Activated CD4-positive, alpha-beta T cell treated with anti-CD3 and anti-CD28 coated beads for 36 hours (primary cell): ENCODE measurements around the gene ATP9A. TPM values are rescaled to one million over a fixed set of nuclear protein-coding genes. Genes with fewer than 3 reads are reported as not detected.
"Not testable (repeated sequence)": the region's sequence is repeated elsewhere in the genome, so short reads cannot be mapped to it uniquely, and the experiment has no call there.

Experiments used
- ATAC-seq: fragments of 200-7000 bp; cut with Tn5 transposase; one replicate; pipeline ENCODE4 v1.10.0; 2021; ENCODE audit warnings: mild to moderate bottlenecking, moderate library complexity
- CTCF ChIA-PET: fragments of 350-600 bp; sonication (Branson Sonifier 250); formaldehyde crosslinking; loops from one replicate; lab custom pipeline; 2021; ENCODE audit warnings: antibody characterized with exemption; lab: Charles Lee
- POLR2A ChIA-PET: fragments of 350-600 bp; sonication (Branson Sonifier 250); formaldehyde crosslinking; loops from one replicate; lab custom pipeline; 2021; ENCODE audit warnings: antibody characterized with exemption, inconsistent platforms; lab: Charles Lee
- DNase-seq: peaks from one replicate; pipeline ENCODE4 v3.0.0-alpha.2; 2020
- H3K27ac Mint-ChIP-seq: one replicate; pipeline ENCODE4 v1.8.0; 2021; ENCODE audit warnings: mixed read lengths
- H3K27me3 Mint-ChIP-seq: one replicate; pipeline ENCODE4 v1.8.0; 2021; ENCODE audit warnings: mixed read lengths
- H3K36me3 Mint-ChIP-seq: one replicate; pipeline ENCODE4 v1.8.0; 2021; ENCODE audit warnings: low read depth, mixed read lengths
- H3K4me1 Mint-ChIP-seq: one replicate; pipeline ENCODE4 v1.8.0; 2021; ENCODE audit warnings: mixed read lengths
- H3K4me3 Mint-ChIP-seq: one replicate; pipeline ENCODE4 v1.8.0; 2021; ENCODE audit warnings: mild to moderate bottlenecking, moderate library complexity, mixed read lengths
- H3K9me3 Mint-ChIP-seq: one replicate; pipeline ENCODE4 v1.8.0; 2021; ENCODE audit warnings: low read depth, mixed read lengths
- intact Hi-C, 2 experiments: fragments of 100-400 bp; cut with DNase I in 1 of 2; cut with micrococcal nuclease in 1 of 2; formaldehyde crosslinking; loops; one replicate each; pipeline versions ENCODE4 v1.14.2 to v1.15.1; 2022 to 2024; cut with DNase I, micrococcal nuclease
- total RNA-seq, 2 experiments: library from RNA; stranded (reverse); gene quantifications; one replicate each; pipeline ENCODE4 v1.2.3, GENCODE V29; 2021

The ATP9A gene
- total RNA-seq, 2 experiments from 2014 or later = 2.2 to 2.7 TPM

- peaks cover 7% of the 10 kb centered on the region for H3K27me3 Mint-ChIP-seq
- CTCF ChIA-PET = interaction anchor here (0.6 to 0.7 kb wide), 3 partner anchors 75 to 843 kb away, joined by 3 to 4 read pairs (median 3); no protein-coding TSS in a partner anchor
- H3K9me3 Mint-ChIP-seq = no peaks in the 10 kb centered on the region
- no peak overlapping the region for H3K4me3 Mint-ChIP-seq
- peak; percentile 11 for ATAC-seq
- DNase-seq = peak; percentile 13
- no peak overlapping the region for H3K27ac Mint-ChIP-seq
- H3K36me3 Mint-ChIP-seq = no peaks in the 10 kb centered on the region
- H3K4me1 Mint-ChIP-seq = peaks cover 18% of the 10 kb centered on the region
- intact Hi-C loops = loop anchor here (1.0 to 2.0 kb wide), 3 partner anchors 30 to 130 kb away; no protein-coding TSS in a partner anchor
- POLR2A ChIA-PET = interaction anchor here (0.6 kb wide), 1 partner anchor 41 kb away, joined by 4 read pairs; no protein-coding TSS in a partner anchor
Measured at GRCh38 chr20:51660672-51661608, 107.2 kb downstream of the ATP9A start.

GRCh38 chr20:51659491-51660050, 108.6 kb downstream of the ATP9A start:
- DNase-seq (no peak), ATAC-seq (no peak)
- ChIA-PET CTCF (no interaction called here), POLR2A (no interaction called here)
- Mint-ChIP-seq H3K36me3 (no peaks in the 10 kb centered on the region), H3K27me3 (peaks cover 7% of the 10 kb centered on the region), H3K9me3 (no peaks in the 10 kb centered on the region), H3K4me1 (peaks cover 18% of the 10 kb centered on the region), H3K4me3 (no peak overlapping the region), H3K27ac (no peak overlapping the region)
- intact Hi-C loops = loop anchor here (2.0 kb wide), 2 partner anchors 29 to 61 kb away; no protein-coding TSS in a partner anchor

GRCh38 chr20:51656726-51657260, 111.4 kb downstream of the ATP9A start:
- H3K4me1 Mint-ChIP-seq = peaks cover 14% of the 10 kb centered on the region
- intact Hi-C loops = no loop called here
- H3K9me3 Mint-ChIP-seq = no peaks in the 10 kb centered on the region
- no peak for ATAC-seq
- peaks cover under 1% of the 10 kb centered on the region for H3K27me3 Mint-ChIP-seq
- no peak overlapping the region for H3K27ac Mint-ChIP-seq
- no peak for DNase-seq
- no peak overlapping the region for H3K4me3 Mint-ChIP-seq
- H3K36me3 Mint-ChIP-seq = no peaks in the 10 kb centered on the region
- ChIA-PET POLR2A (no interaction called here), CTCF (no interaction called here)

GRCh38 chr20:51656089-51656488, 112.1 kb downstream of the ATP9A start:
- H3K27me3 Mint-ChIP-seq, H3K36me3 Mint-ChIP-seq, DNase-seq, intact Hi-C loops, CTCF ChIA-PET, H3K4me1 Mint-ChIP-seq, H3K4me3 Mint-ChIP-seq, ATAC-seq, H3K9me3 Mint-ChIP-seq, H3K27ac Mint-ChIP-seq, POLR2A ChIA-PET: not testable (repeated sequence)

GRCh38 chr20:51654495-51654894, 113.7 kb downstream of the ATP9A start:
- no peak for DNase-seq
- no peaks in the 10 kb centered on the region for H3K4me1 Mint-ChIP-seq
- ChIA-PET POLR2A (no interaction called here), CTCF (interaction anchor here (0.5 to 1.3 kb wide), 3 partner anchors 13 to 249 kb away, joined by 3 read pairs; no protein-coding TSS in a partner anchor)
- H3K36me3 Mint-ChIP-seq = no peaks in the 10 kb centered on the region
- no peak for ATAC-seq
- intact Hi-C loops = no loop called here
- no peaks in the 10 kb centered on the region for H3K27me3 Mint-ChIP-seq
- no peak overlapping the region for H3K4me3 Mint-ChIP-seq
- no peak overlapping the region for H3K27ac Mint-ChIP-seq
- H3K9me3 Mint-ChIP-seq = no peaks in the 10 kb centered on the region

- DNase-seq = no peak
- ChIA-PET CTCF (interaction anchor here (0.7 to 1.3 kb wide), 2 partner anchors 12 to 153 kb away, joined by 3 read pairs; no protein-coding TSS in a partner anchor), POLR2A (no interaction called here)
- Mint-ChIP-seq H3K36me3 (no peaks in the 10 kb centered on the region), H3K9me3 (no peaks in the 10 kb centered on the region), H3K27ac (no peak overlapping the region), H3K27me3 (no peaks in the 10 kb centered on the region), H3K4me3 (no peak overlapping the region), H3K4me1 (no peaks in the 10 kb centered on the region)
- ATAC-seq = no peak
- intact Hi-C loops = no loop called here
Measured at GRCh38 chr20:51654060-51654459, 114.1 kb downstream of the ATP9A start.

GRCh38 chr20:51653226-51653625, 115.0 kb downstream of the ATP9A start:
- CTCF ChIA-PET = interaction anchor here (1.3 kb wide), 1 partner anchor 11 kb away, joined by 3 read pairs; no protein-coding TSS in a partner anchor
- Mint-ChIP-seq H3K36me3 (no peaks in the 10 kb centered on the region), H3K9me3 (no peaks in the 10 kb centered on the region), H3K4me1 (no peaks in the 10 kb centered on the region), H3K27ac (no peak overlapping the region), H3K27me3 (no peaks in the 10 kb centered on the region), H3K4me3 (no peak overlapping the region)
- POLR2A ChIA-PET = no interaction called here
- no peak for DNase-seq
- no peak for ATAC-seq
- intact Hi-C loops = no loop called here

- CTCF ChIA-PET = no interaction called here
- H3K27me3 Mint-ChIP-seq = no peaks in the 10 kb centered on the region
Measured at GRCh38 chr20:51651921-51652549, 116.2 kb downstream of the ATP9A start.

GRCh38 chr20:51650685-51651134, 117.5 kb downstream of the ATP9A start:
- no peaks in the 10 kb centered on the region for H3K9me3 Mint-ChIP-seq
- no peak overlapping the region for H3K27ac Mint-ChIP-seq
- H3K27me3 Mint-ChIP-seq = no peaks in the 10 kb centered on the region
- H3K4me3 Mint-ChIP-seq = no peak overlapping the region
- no peak for ATAC-seq
- ChIA-PET POLR2A (no interaction called here), CTCF (interaction anchor here (0.6 kb wide), 1 partner anchor 152 kb away, joined by 3 read pairs; no protein-coding TSS in a partner anchor)
- no peaks in the 10 kb centered on the region for H3K4me1 Mint-ChIP-seq
- no peak for DNase-seq
- H3K36me3 Mint-ChIP-seq = no peaks in the 10 kb centered on the region
- intact Hi-C loops = no loop called here

More at GRCh38 chr20:51651921-51652549, 116.2 kb downstream of the ATP9A start:
- H3K4me3 Mint-ChIP-seq = no peak overlapping the region
- DNase-seq = no peak
- POLR2A ChIA-PET = no interaction called here
- ATAC-seq = no peak
- H3K4me1 Mint-ChIP-seq = no peaks in the 10 kb centered on the region
- H3K36me3 Mint-ChIP-seq = no peaks in the 10 kb centered on the region
- no peak overlapping the region for H3K27ac Mint-ChIP-seq
- intact Hi-C loops = no loop called here
- H3K9me3 Mint-ChIP-seq = no peaks in the 10 kb centered on the region

GRCh38 chr20:51648571-51648947, 119.6 kb downstream of the ATP9A start:
- intact Hi-C loops = no loop called here
- no peak overlapping the region for H3K4me3 Mint-ChIP-seq
- ATAC-seq (no peak), DNase-seq (no peak)
- ChIA-PET CTCF (interaction anchor here (0.6 to 1.3 kb wide), 2 partner anchors 324 to 618 kb away, joined by 3 to 4 read pairs; no protein-coding TSS in a partner anchor), POLR2A (interaction anchor here (1.0 kb wide), 1 partner anchor 112 kb away, joined by 6 read pairs; no protein-coding TSS in a partner anchor)
- no peaks in the 10 kb centered on the region for H3K36me3 Mint-ChIP-seq
- H3K9me3 Mint-ChIP-seq = no peaks in the 10 kb centered on the region
- no peak overlapping the region for H3K27ac Mint-ChIP-seq
- no peaks in the 10 kb centered on the region for H3K27me3 Mint-ChIP-seq
- H3K4me1 Mint-ChIP-seq = no peaks in the 10 kb centered on the region
